RWPE2 (cell line): ENCODE measurements around the gene CNIH3.

ENCODE experiments used
- ATAC-seq: fragments of 200-7000 bp; cut with Tn5 transposase; 3 replicates; pipeline ENCODE4 v1.9.1; 2021; ENCODE audit warnings: low read depth
- DNase-seq: peaks from one replicate; pipeline ENCODE4 v3.0.0-alpha.2; 2020; ENCODE audit warnings: low spot score
- H3K27ac ChIP-seq: fragments of 450-650 bp; 2 replicates; pipeline ENCODE4 v1.5.1; 2017; ENCODE audit warnings: mild to moderate bottlenecking; ENCODE audit not compliant: poor library complexity, severe bottlenecking
- H3K27me3 ChIP-seq: fragments of 250-450 bp; sonication (Bioruptor Pico); 2 replicates; pipeline ENCODE4 v1.5.1; 2021; ENCODE audit warnings: mild to moderate bottlenecking, moderate library complexity; ENCODE audit not compliant: insufficient read depth, poor library complexity, severe bottlenecking
- H3K36me3 ChIP-seq: fragments of 250-450 bp; sonication (Bioruptor Pico); 2 replicates; pipeline ENCODE4 v1.5.1; 2020; ENCODE audit warnings: low read depth, mild to moderate bottlenecking, moderate library complexity
- H3K4me1 ChIP-seq: fragments of 250-450 bp; sonication (Bioruptor Pico); 2 replicates; pipeline ENCODE4 v1.5.1; 2021; ENCODE audit warnings: mild to moderate bottlenecking, moderate library complexity; ENCODE audit not compliant: insufficient read depth, poor library complexity, severe bottlenecking
- H3K4me3 ChIP-seq: fragments of 250-450 bp; sonication (Bioruptor Pico); 2 replicates; pipeline ENCODE4 v1.5.1; 2021; ENCODE audit warnings: mild to moderate bottlenecking, moderate library complexity; ENCODE audit not compliant: severe bottlenecking
- H3K9me3 ChIP-seq: fragments of 250-450 bp; sonication (Bioruptor Pico); 2 replicates; pipeline ENCODE4 v1.5.1; 2021; ENCODE audit warnings: mild to moderate bottlenecking, moderate library complexity; ENCODE audit not compliant: severe bottlenecking
- TF ChIP-seq, protein P1 (sequence below): fragments of 450-650 bp; IDR thresholded peaks from one replicate; pipeline ENCODE4 v1.5.1; 2017; ENCODE audit warnings: mild to moderate bottlenecking, moderate library complexity; ENCODE audit not compliant: poor library complexity, severe bottlenecking

CNIH3 gene

GRCh38 chr1:224783006-224783651 lies 167.0 kb downstream of the CNIH3 start:
- no peak for ATAC-seq
- no peak for DNase-seq
- H3K27me3 ChIP-seq: no peaks in the 10 kb centered on the region
- H3K9me3 ChIP-seq: no peaks in the 10 kb centered on the region
- H3K4me1 ChIP-seq: no peaks in the 10 kb centered on the region
- no peaks in the 10 kb centered on the region for H3K36me3 ChIP-seq
- no peak overlapping the region for H3K4me3 ChIP-seq
- H3K27ac ChIP-seq: no peak overlapping the region
- TF ChIP-seq, protein P1, sequence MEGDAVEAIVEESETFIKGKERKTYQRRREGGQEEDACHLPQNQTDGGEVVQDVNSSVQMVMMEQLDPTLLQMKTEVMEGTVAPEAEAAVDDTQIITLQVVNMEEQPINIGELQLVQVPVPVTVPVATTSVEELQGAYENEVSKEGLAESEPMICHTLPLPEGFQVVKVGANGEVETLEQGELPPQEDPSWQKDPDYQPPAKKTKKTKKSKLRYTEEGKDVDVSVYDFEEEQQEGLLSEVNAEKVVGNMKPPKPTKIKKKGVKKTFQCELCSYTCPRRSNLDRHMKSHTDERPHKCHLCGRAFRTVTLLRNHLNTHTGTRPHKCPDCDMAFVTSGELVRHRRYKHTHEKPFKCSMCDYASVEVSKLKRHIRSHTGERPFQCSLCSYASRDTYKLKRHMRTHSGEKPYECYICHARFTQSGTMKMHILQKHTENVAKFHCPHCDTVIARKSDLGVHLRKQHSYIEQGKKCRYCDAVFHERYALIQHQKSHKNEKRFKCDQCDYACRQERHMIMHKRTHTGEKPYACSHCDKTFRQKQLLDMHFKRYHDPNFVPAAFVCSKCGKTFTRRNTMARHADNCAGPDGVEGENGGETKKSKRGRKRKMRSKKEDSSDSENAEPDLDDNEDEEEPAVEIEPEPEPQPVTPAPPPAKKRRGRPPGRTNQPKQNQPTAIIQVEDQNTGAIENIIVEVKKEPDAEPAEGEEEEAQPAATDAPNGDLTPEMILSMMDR: no peak

GRCh38 chr1:224784265-224785039 lies 168.3 kb downstream of the CNIH3 start:
- DNase-seq (no peak), ATAC-seq (no peak)
- Histone ChIP-seq H3K27ac (no peak overlapping the region), H3K9me3 (no peaks in the 10 kb centered on the region), H3K4me1 (no peaks in the 10 kb centered on the region), H3K27me3 (no peaks in the 10 kb centered on the region), H3K4me3 (no peak overlapping the region), H3K36me3 (no peaks in the 10 kb centered on the region)
- TF ChIP-seq, protein P1: no peak

DNA sequence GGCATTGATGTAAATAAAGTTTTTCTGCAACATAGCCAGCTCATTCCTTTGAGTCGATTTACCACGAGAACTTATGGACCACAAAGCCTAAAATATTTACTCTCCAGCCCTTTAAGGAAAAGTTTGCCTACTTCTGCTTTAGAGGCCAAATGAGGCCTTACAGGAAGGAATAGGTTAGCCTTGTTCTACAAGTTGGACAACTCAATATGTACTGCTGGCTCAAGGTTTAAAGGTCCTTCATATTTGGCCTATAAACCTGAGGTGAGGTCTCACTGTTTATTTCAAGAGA lies 168.9 kb downstream of the CNIH3 start:
- Histone ChIP-seq H3K36me3 (no peaks in the 10 kb centered on the region), H3K27ac (no peak overlapping the region), H3K4me1 (no peaks in the 10 kb centered on the region), H3K27me3 (no peaks in the 10 kb centered on the region), H3K9me3 (no peaks in the 10 kb centered on the region), H3K4me3 (no peak overlapping the region)
- DNase-seq (no peak), ATAC-seq (no peak)
- TF ChIP-seq, protein P1: no peak

GRCh38 chr1:224785622-224786021 lies 169.5 kb downstream of the CNIH3 start:
- Histone ChIP-seq H3K27ac (no peak overlapping the region), H3K9me3 (no peaks in the 10 kb centered on the region), H3K4me3 (no peak overlapping the region), H3K4me1 (no peaks in the 10 kb centered on the region), H3K36me3 (no peaks in the 10 kb centered on the region), H3K27me3 (no peaks in the 10 kb centered on the region)
- ATAC-seq (no peak), DNase-seq (no peak)
- TF ChIP-seq, protein P1: no peak

GRCh38 chr1:224786533-224787250 lies 170.6 kb downstream of the CNIH3 start:
- DNase-seq: no peak
- Histone ChIP-seq H3K27me3 (no peaks in the 10 kb centered on the region), H3K9me3 (no peaks in the 10 kb centered on the region), H3K4me3 (no peak overlapping the region), H3K4me1 (no peaks in the 10 kb centered on the region), H3K27ac (no peak overlapping the region), H3K36me3 (no peaks in the 10 kb centered on the region)
- TF ChIP-seq, protein P1: no peak
- no peak for ATAC-seq
